GM18505 (cell line): Measurements from ENCODE around the gene MAP9.
A peak's percentile ranks its signal among the peaks of the same experiment; 100 is the strongest.
"Not testable (repeated sequence)": the region's sequence is repeated elsewhere in the genome, so short reads cannot be mapped to it uniquely, and the experiment has no call there.

ENCODE experiments used
- ATAC-seq: cut with Tn5 transposase; IDR thresholded peaks from one replicate; pipeline ENCODE4 v1.9.1; 2021; ENCODE audit not compliant: unreplicated experiment
- POLR2A ChIP-seq: IDR thresholded peaks from 4 replicates; pipeline ENCODE4 v1.6.1; 2011; ENCODE audit warnings: borderline replicate concordance; ENCODE audit not compliant: insufficient read depth, insufficient read length; ENCODE audit errors: extremely low read depth

The MAP9 gene

GRCh38 chr4:155376387-155377268 lies at the start of gene MAP9:
Gene MAP9 (minus strand): TSS chr4:155376965. CDS start chr4:155375850, 1,115 bp downstream.
- no peak for TF ChIP-seq POLR2A
- peak; percentile 99 for ATAC-seq

GRCh38 chr4:155424778-155425177 lies 48.0 kb upstream of the MAP9 start:
- ATAC-seq: not testable (repeated sequence)

- TF ChIP-seq POLR2A: no peak
- no peak for ATAC-seq
Measured at GRCh38 chr4:155423671-155424070, 46.9 kb upstream of the MAP9 start.

- no peak for TF ChIP-seq POLR2A
- no peak for ATAC-seq
Measured at GRCh38 chr4:155419266-155419665, 42.5 kb upstream of the MAP9 start.

- no peak for ATAC-seq
- TF ChIP-seq POLR2A: no peak
Measured at GRCh38 chr4:155415662-155416061, 38.9 kb upstream of the MAP9 start.

GRCh38 chr4:155413451-155413850 lies 36.7 kb upstream of the MAP9 start:
- no peak for TF ChIP-seq POLR2A
- ATAC-seq: no peak

- ATAC-seq: no peak
- no peak for TF ChIP-seq POLR2A
Measured at GRCh38 chr4:155411546-155411945, 34.8 kb upstream of the MAP9 start.

GRCh38 chr4:155408796-155409195 lies 32.0 kb upstream of the MAP9 start:
- no peak for TF ChIP-seq POLR2A
- no peak for ATAC-seq

GRCh38 chr4:155407480-155407879 lies 30.7 kb upstream of the MAP9 start:
- ATAC-seq: no peak
- no peak for TF ChIP-seq POLR2A

- no peak for TF ChIP-seq POLR2A
- ATAC-seq: no peak
Measured at GRCh38 chr4:155405059-155405458, 28.3 kb upstream of the MAP9 start.

GRCh38 chr4:155403886-155404285 lies 27.1 kb upstream of the MAP9 start:
- no peak for TF ChIP-seq POLR2A
- ATAC-seq: no peak

- TF ChIP-seq POLR2A: no peak
- no peak for ATAC-seq
Measured at GRCh38 chr4:155402941-155403340, 26.2 kb upstream of the MAP9 start.

GRCh38 chr4:155400893-155401292 lies 24.1 kb upstream of the MAP9 start:
- no peak for ATAC-seq

GRCh38 chr4:155399974-155400697 lies 23.4 kb upstream of the MAP9 start:
- TF ChIP-seq POLR2A: no peak
- ATAC-seq: no peak

More at GRCh38 chr4:155400893-155401292, 24.1 kb upstream of the MAP9 start:
- no peak for TF ChIP-seq POLR2A
